GM10248 (cell line): ENCODE measurements around the gene MORC2.

Experiments used
- CTCF ChIA-PET: fragments of 300-600 bp; sonication (Branson Sonifier 250); formaldehyde crosslinking; extraction: SDS; loops from one replicate; lab custom pipeline; 2021; ENCODE audit warnings: antibody characterized with exemption; lab: Yijun Ruan, JAX
- POLR2A ChIA-PET: fragments of 350-650 bp; sonication (Branson Sonifier 250); formaldehyde crosslinking; extraction: SDS; loops from one replicate; lab custom pipeline; 2020; ENCODE audit warnings: antibody characterized with exemption; lab: Yijun Ruan, JAX
- DNase-seq: peaks from one replicate; pipeline ENCODE4 v3.0.0; 2012; ENCODE audit errors: extremely low spot score
- TF ChIP-seq, protein P1 (sequence below): IDR thresholded peaks from 2 replicates; pipeline ENCODE4 v1.5.1; 2012; ENCODE audit warnings: mild to moderate bottlenecking, low read depth; ENCODE audit errors: extremely low read depth, missing control alignments, control extremely low read depth

The MORC2 gene

DNA sequence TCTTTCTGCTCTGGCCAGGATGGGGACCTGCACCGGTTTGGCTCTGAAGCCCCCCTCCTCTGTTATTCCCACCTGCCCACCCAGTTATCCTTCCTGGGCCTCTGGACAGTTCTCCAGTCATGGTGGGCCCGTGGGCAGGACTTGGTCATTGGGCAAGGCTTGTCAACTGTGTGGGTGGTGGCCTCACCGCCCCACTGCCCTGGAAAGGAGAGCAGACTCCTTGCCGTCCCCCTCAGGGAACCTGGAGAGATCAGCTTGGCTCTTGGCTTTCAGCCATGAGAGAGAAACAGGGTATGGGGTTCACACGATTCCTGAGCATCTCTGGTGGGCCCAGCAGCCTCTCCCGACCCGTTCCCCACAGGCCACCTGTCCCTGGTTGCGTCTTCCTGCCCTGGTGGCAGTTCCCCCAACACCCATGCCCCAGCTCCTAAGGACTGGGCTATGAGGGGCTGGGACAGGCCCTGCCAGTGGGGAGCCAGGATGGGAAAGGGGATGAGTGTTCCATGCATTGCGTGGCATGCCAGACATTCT is 92.3 kb downstream of the MORC2 start:
- ChIA-PET CTCF (interaction anchor here (1.0 kb wide), 1 partner anchor 15 kb away, joined by 3 read pairs; no protein-coding TSS in a partner anchor), POLR2A (no interaction called here)
- DNase-seq = no peak

DNA sequence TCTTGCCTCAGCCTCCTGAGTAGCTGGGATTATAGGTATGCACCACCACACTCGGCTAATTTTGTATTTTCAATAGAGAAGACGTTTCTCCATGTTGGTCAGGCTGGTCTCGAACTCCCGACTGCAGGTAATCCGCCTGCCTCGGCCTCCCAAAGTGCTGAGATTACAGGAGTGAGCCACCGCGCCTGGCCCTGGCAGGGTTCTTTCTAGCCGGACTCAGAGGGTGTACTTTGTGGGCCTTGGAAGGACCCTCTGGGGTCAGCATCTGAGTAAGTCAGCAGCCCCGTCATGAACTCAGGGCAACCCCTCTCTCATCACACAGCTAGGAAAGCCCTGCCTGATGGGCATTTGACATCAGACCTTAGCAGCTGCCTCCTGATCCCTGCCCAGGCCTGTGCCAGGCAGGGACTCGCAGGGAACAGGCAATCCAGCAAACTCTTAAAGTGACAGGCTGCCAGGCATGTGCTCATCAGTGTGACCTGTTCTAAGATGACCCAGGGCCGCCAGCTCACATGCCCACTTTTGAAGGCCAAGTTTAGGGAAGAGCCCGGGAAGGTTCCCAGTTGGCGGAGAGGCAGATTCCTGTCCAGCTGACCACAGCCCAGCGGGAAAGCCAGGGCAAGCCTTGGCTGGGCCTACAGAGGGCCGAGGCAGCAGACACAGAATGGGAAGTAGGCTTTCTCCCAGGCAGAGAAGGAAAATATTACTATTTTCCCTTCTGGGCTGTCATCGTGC is 92.9 kb downstream of the MORC2 start:
- CTCF ChIA-PET = no interaction called here

More for the DNA sequence above, 92.3 kb downstream of the MORC2 start:
- TF ChIP-seq, protein P1, sequence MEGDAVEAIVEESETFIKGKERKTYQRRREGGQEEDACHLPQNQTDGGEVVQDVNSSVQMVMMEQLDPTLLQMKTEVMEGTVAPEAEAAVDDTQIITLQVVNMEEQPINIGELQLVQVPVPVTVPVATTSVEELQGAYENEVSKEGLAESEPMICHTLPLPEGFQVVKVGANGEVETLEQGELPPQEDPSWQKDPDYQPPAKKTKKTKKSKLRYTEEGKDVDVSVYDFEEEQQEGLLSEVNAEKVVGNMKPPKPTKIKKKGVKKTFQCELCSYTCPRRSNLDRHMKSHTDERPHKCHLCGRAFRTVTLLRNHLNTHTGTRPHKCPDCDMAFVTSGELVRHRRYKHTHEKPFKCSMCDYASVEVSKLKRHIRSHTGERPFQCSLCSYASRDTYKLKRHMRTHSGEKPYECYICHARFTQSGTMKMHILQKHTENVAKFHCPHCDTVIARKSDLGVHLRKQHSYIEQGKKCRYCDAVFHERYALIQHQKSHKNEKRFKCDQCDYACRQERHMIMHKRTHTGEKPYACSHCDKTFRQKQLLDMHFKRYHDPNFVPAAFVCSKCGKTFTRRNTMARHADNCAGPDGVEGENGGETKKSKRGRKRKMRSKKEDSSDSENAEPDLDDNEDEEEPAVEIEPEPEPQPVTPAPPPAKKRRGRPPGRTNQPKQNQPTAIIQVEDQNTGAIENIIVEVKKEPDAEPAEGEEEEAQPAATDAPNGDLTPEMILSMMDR = no peak

More for the DNA sequence above, 92.9 kb downstream of the MORC2 start:
- POLR2A ChIA-PET = no interaction called here
- TF ChIP-seq, protein P1 = no peak
- no peak for DNase-seq
